T follicular helper cell (primary cell): ENCODE results near the gene ANKRD13C.
"Not testable (repeated sequence)": the region's sequence is repeated elsewhere in the genome, so short reads cannot be mapped to it uniquely, and the experiment has no call there.

Source experiments
- DNase-seq: peaks from one replicate; pipeline ENCODE4 v3.0.0-alpha.2; 2020; ENCODE audit warnings: low read depth
- total RNA-seq, 2 experiments: gene quantifications; one replicate each; lab custom pipeline; 2026; lab: John Stamatoyannopoulos, UW

ANKRD13C gene, protein sequence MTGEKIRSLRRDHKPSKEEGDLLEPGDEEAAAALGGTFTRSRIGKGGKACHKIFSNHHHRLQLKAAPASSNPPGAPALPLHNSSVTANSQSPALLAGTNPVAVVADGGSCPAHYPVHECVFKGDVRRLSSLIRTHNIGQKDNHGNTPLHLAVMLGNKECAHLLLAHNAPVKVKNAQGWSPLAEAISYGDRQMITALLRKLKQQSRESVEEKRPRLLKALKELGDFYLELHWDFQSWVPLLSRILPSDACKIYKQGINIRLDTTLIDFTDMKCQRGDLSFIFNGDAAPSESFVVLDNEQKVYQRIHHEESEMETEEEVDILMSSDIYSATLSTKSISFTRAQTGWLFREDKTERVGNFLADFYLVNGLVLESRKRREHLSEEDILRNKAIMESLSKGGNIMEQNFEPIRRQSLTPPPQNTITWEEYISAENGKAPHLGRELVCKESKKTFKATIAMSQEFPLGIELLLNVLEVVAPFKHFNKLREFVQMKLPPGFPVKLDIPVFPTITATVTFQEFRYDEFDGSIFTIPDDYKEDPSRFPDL
- total RNA-seq: 68.4 to 81.7 reads per million in 2 experiments

- peak; percentile 89 for DNase-seq
Measured at GRCh38 chr1:70354332-70355110, at the start of gene ANKRD13C. Gene ANKRD13C, minus strand, starts transcription at chr1:70354722. Its CDS starts 314 bp downstream, at chr1:70354408.

DNA sequence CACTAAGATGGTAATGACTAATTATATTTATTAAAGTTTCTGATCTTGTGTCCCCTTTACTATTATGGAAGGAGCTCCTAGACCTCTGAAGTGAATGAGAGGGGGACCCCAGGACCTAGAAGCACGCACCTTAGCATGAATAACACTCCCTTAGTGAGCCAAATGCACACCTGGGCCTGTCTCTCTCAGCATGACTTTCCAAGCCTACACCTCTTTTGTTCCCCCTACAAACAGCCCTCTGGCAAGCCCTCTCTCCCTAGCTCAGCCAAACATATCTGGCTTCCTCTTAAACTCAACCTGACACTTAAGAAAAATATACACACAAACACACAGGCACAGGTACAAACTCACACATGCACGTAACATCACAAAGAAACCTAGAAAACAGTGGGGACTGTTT, 49.2 kb upstream of the ANKRD13C start:
- DNase-seq: no peak

DNA sequence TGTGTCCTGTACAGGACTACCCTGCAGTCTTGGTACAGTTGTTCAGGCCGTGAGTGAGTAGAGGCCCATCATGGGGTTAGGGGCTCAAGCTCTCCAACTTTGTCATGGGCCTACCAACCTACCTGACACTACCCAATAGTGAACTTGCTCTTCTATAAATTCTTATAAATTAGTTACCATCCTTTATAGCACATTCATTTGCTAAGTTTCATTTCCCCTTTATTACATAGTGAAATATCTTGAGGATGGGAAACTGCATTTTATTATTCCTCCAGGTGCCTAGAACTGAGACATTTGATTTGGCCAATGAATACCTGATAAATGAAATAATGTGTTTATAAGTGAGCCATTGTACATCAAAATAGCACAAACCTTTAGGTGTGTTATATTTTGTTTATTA, 47.5 kb upstream of the ANKRD13C start:
- no peak for DNase-seq

DNA sequence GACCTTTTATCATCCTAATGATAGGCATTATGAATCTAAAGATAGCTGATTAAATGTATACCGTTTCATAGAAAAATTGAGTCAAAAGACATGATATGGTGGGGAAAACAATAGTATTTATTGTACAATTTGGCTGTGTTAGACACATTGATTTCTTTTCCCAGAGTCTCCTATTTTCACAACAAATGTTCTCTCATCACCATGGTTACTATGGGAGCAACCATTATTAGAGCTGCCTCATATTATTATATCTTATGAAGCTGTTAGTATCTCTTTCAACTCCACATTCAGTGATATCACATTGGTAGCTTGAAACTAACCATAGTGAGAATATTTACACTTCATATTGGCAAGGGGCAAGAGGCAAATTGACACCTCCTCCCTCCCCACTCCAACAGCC, 45.8 kb upstream of the ANKRD13C start:
- no peak for DNase-seq

- no peak for DNase-seq
Measured at GRCh38 chr1:70397013-70397412, 42.5 kb upstream of the ANKRD13C start.

GRCh38 chr1:70396607-70397006, 42.1 kb upstream of the ANKRD13C start:
- no peak for DNase-seq

- no peak for DNase-seq
Measured at GRCh38 chr1:70392626-70393025, 38.1 kb upstream of the ANKRD13C start.

DNA sequence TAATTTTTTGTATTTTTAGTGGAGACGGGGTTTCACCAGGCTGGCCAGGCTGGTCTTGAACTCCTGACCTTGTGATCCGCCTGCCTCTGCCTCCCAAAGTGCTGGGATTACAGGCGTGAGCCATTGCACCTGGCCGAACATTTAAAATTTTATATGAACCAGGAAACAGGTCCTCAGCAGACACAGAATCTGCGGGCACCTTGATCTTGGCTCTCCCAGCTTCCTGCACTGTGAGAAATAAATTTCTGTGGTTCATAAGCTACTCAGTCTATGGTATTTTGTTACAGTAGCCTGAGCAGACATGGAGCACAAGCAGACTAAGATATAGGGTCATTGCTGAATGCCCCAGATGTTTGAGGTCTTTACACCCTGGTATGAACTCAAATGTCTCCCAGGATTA, 33.0 kb upstream of the ANKRD13C start:
- DNase-seq: no peak

DNA sequence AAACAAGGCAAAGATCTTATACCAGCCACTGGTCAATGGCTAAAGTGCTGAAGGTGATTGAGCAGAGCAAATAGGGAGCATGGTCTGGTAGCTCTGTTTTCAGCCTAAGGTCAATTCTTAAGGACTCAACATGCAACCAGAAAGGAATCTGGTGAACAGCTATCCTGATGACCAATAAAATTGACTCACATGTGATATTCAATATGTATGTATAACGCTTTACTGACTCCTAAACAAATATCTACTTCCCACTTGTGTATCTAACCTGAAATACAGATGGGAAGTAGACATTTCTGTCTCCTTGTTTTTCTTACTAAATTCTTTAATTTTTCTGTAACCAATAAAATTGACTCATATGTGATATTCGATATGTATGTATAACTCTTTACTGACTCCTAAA, 31.6 kb upstream of the ANKRD13C start:
- DNase-seq: no peak

GRCh38 chr1:70385477-70385876, 31.0 kb upstream of the ANKRD13C start:
- DNase-seq: no peak

DNA sequence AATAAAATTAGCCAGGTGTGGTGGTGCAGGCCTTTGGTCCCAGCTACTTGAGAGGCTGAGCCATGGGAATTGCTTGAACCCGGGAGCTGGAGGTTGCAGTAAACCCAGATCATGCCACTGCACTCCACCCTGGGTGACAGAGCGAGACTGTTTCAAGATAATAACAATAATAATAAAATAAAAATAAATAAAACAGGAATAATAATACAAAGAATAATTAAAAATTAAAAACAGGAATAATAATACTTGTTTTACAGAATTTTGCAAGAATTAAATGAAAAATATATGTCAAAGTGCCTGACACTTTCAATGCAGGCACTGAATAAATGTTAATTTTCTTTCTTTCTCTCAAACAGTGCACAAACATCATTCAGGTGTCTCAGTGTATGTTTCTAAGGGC, 30.0 kb upstream of the ANKRD13C start:
- DNase-seq: no peak

DNA sequence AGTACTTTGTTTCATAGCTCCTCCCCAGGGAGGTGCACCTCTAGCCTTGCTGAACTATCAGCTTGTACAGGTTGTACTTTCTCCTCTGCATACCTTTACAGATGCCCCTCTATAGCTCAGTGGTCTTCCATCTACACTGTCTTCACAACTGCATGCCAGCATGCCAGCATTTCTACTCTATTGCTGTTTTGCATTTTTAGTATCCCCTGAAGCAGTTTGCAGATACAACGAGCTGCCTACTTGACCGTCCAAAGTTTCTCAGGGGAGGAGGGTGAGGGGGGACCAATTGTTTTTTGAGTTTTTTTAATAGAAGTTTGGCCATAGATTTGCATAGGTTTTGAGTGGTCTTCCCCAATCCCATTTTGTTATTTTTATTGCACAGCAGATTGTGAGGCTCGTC, 29.0 kb upstream of the ANKRD13C start:
- no peak for DNase-seq

- DNase-seq: no peak
Measured at GRCh38 chr1:70382682-70383081, 28.2 kb upstream of the ANKRD13C start.

GRCh38 chr1:70376196-70376595, 21.7 kb upstream of the ANKRD13C start:
- no peak for DNase-seq

- DNase-seq: not testable (repeated sequence)
Measured at GRCh38 chr1:70373580-70373979, 19.1 kb upstream of the ANKRD13C start.

GRCh38 chr1:70372426-70372825, 17.9 kb upstream of the ANKRD13C start:
- no peak for DNase-seq

DNA sequence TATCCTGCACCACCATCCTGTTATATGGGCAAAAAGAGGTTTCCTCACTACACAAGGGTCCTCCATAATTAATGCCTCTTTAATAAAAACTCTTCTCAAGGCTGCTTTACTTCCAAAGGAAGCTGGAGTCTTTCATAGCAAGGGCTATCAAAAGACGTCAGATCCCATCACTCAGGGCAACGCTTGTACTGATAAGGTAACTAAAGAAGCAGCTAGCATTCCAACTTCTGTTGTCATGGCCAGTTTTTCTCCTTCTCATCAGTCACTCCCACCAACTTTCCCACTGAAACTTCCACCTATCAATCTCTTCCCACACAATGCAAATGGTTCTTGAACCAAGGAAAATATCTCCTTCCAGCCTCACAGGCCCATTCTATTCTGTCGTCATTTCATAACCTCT, 17.1 kb upstream of the ANKRD13C start:
- not testable (repeated sequence) for DNase-seq

DNA sequence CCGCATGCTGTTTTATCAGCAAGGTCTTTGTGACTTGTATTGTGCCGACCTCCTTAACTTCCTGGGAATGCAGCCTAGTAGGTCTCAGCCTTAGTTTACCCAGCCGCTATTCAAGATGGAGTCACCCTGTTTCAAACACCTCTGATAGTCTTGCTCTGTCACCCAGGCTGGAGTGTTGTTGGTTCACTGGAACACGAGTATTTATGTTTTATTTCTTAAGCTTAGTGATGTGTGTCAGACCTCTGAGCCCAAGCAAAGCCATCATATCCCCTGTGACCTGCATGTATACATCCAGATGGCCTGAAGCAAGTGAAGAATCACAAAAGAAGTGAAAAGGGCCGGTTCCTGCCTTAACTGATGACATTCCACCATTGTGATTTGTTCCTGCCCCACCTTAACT, 12.9 kb upstream of the ANKRD13C start:
- DNase-seq: not testable (repeated sequence)

DNA sequence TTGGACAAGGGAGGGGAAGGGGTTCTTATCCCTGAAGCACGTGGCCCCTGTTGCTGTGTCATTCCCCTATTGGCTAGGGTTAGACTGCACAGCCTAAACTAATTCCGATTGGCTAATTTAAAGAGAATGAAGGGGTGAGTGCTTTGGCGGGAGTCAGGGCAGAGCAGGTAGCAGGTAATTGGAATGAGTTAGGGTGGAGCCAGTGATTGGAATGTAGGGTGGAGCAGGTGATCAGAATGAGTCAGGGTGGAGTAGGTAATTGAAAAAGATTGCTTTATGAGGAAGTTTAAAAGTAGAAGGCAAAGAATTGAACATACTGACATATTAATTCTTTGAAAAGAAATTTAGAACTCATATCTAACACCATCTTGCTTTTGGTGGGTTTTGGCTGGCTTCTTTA, 12.5 kb upstream of the ANKRD13C start:
- DNase-seq: not testable (repeated sequence)

DNA sequence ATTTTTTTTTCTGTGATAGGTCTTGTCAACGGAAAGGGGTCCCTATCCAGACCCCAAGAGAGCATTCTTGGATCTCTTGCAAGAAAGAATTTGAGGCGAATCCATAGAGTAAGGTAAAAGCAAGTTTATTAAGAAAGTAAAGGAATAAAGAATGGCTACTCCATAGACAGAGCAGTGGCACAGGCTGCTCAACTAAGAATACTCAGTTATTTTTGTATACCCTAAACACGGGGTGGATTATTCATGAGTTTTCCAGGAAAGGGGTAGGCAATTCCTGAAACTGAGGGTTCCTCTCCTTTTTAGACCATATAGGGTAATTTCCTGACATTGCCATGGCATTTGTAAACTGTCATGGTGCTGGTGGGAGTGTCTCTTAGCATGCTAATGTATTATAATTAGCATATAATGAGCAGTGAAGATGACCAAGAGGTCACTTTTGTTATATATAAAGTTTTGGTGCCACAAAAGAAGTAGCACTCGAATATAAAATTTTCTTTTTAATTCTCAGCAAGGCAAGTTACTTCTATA, 12.0 kb upstream of the ANKRD13C start:
- DNase-seq: not testable (repeated sequence)

- DNase-seq: no peak
Measured at GRCh38 chr1:70364439-70364838, 9.9 kb upstream of the ANKRD13C start.

- no peak for DNase-seq
Measured at GRCh38 chr1:70361727-70362398, 7.3 kb upstream of the ANKRD13C start.
